Measurements from ENCODE around the gene CCDC85C.

- TF ChIP-seq CTCF (IDR thresholded peaks at IDR 0.05; ENCODE audit: low read depth, low read length, missing input control) = no peak
- no peak for TF ChIP-seq TAF1 (conservative IDR thresholded peaks at IDR 0.05)
- TF ChIP-seq GABPA (IDR thresholded peaks at IDR 0.05 in 1 of 2, conservative IDR thresholded peaks at IDR 0.05 in 1 of 2) = no peak
- TF ChIP-seq RAD21 (IDR thresholded peaks at IDR 0.05) = no peak
- TF ChIP-seq ZBTB33 (IDR thresholded peaks at IDR 0.05) = no peak
- TF ChIP-seq NR2F2 (IDR thresholded peaks at IDR 0.05) = no peak
- TF ChIP-seq YY1 (IDR thresholded peaks at IDR 0.05) = no peak
- TF ChIP-seq JUND (IDR thresholded peaks at IDR 0.05) = no peak
- TF ChIP-seq MAX (IDR thresholded peaks at IDR 0.05) = no peak
- TF ChIP-seq HNF4G (IDR thresholded peaks at IDR 0.05) = no peak
- TF ChIP-seq REST (IDR thresholded peaks at IDR 0.05) = no peak
- TF ChIP-seq EGR1 (IDR thresholded peaks at IDR 0.05; ENCODE audit: low read depth in 2 of 2) = no peak
- no peak for TF ChIP-seq SP1 (IDR thresholded peaks at IDR 0.05)
- TF ChIP-seq ATF3 (IDR thresholded peaks at IDR 0.05) = no peak
Measured at GRCh38 chr14:99644723-99645544, 40.9 kb upstream of the CCDC85C start, which contains the start of gene HHIPL1.

Measured in liver (tissue), 3 donors.